Brain microvascular endothelial cell (primary cell): ENCODE data around the gene PTTG1.
A peak's percentile ranks its signal among the peaks of the same experiment; 100 is the strongest.

ENCODE experiments used
- DNase-seq: peaks from one replicate; pipeline ENCODE4 v3.0.0-alpha.2; 2020
- H3K27ac ChIP-seq: fragments of 250-450 bp; sonication (Bioruptor Pico); 2 replicates; pipeline ENCODE4 v1.5.1; 2020; ENCODE audit warnings: mild to moderate bottlenecking, moderate library complexity
- H3K27me3 ChIP-seq: fragments of 250-450 bp; sonication (Bioruptor Pico); replicated peaks from 2 replicates; pipeline ENCODE4 v1.5.1; 2020; ENCODE audit warnings: mild to moderate bottlenecking
- H3K36me3 ChIP-seq: fragments of 250-450 bp; sonication (Bioruptor Pico); replicated peaks from 2 replicates; pipeline ENCODE4 v1.5.1; 2020; ENCODE audit warnings: mild to moderate bottlenecking
- H3K4me3 ChIP-seq: 2 replicates; pipeline ENCODE4 v1.5.1; 2011; ENCODE audit warnings: low read depth, mild to moderate bottlenecking, control low read depth, low read length, moderate library complexity
- in situ Hi-C: cut with HindIII; loops from 2 replicates; pipeline ENCODE4 v1.10.0; 2017; ENCODE audit warnings: low sequenced_read_pairs, low pct_ligation_motif_present
- TF ChIP-seq, protein P1 (sequence below): IDR thresholded peaks from 2 replicates; pipeline ENCODE4 v1.5.1; 2011; ENCODE audit warnings: low read depth, mild to moderate bottlenecking, moderate library complexity, low read length, control low read depth, inconsistent platforms; ENCODE audit errors: missing control alignments

The PTTG1 gene

DNA sequence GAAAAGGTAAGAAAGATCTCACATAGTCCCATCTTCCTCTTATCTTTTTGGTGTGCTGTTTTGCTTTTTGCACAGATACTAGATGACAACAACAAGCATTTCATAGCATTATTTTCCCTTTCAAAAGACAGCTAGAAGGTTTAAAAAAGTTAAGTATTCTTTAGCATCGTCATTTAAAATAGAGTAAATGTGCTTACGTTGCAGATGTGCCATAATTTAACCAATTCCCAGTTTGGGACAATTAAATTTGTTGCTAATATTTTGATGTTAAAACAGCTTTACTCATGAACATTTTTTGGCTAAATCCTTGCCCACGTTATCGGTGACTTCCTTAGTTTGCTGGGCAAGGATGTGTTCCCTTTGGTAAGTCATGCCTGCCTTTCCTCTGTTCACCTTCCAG lies 41.6 kb downstream of the PTTG1 start:
- DNase-seq, result no peak
- in situ Hi-C loops, result no loop called here
- TF ChIP-seq, protein P1, sequence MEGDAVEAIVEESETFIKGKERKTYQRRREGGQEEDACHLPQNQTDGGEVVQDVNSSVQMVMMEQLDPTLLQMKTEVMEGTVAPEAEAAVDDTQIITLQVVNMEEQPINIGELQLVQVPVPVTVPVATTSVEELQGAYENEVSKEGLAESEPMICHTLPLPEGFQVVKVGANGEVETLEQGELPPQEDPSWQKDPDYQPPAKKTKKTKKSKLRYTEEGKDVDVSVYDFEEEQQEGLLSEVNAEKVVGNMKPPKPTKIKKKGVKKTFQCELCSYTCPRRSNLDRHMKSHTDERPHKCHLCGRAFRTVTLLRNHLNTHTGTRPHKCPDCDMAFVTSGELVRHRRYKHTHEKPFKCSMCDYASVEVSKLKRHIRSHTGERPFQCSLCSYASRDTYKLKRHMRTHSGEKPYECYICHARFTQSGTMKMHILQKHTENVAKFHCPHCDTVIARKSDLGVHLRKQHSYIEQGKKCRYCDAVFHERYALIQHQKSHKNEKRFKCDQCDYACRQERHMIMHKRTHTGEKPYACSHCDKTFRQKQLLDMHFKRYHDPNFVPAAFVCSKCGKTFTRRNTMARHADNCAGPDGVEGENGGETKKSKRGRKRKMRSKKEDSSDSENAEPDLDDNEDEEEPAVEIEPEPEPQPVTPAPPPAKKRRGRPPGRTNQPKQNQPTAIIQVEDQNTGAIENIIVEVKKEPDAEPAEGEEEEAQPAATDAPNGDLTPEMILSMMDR, result no peak
- peak overlapping the region; percentile 29 for H3K27ac ChIP-seq
- H3K36me3 ChIP-seq, result no peaks in the 10 kb centered on the region
- H3K27me3 ChIP-seq, result no peaks in the 10 kb centered on the region
- no peak overlapping the region for H3K4me3 ChIP-seq

DNA sequence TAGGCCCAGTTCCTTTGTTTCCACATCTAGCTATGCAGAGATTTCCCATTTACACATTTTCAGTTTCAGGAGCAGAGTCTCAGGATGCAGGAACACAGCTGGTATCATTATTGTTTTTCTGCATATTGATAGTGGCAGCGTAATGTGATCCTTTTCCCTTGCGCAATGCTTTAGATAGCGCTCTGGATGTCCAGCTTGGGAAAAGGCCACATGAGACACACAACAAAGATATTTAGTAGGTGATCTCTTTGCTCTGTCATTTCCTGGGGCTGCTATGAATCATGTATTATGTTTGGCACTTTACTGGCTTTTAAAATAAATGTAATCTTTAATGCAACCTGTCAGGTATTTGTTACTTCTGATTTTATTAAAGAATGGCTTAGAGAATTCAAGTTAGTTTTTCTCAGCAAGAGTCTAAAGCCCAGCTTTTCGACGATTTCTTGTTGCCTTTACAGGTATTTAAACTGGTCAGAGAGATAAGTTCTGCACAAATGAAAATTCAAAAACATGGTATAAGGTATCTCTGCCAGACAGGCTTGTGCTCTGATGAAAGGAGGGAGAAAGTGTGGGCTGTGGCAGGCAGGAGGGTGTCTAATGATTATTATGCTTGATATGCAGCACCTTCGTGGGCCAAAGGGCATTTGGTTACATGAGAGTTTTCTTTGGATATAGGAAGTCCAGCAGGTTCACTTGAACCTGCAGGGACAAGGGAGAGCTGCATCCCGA lies 42.2 kb downstream of the PTTG1 start:
- Histone ChIP-seq H3K4me3 (no peak overlapping the region), H3K27me3 (no peaks in the 10 kb centered on the region), H3K27ac (peak overlapping the region; percentile 29), H3K36me3 (no peaks in the 10 kb centered on the region)
- DNase-seq, result peak; percentile 85
- TF ChIP-seq, protein P1, result no peak
- in situ Hi-C loops, result no loop called here

DNA sequence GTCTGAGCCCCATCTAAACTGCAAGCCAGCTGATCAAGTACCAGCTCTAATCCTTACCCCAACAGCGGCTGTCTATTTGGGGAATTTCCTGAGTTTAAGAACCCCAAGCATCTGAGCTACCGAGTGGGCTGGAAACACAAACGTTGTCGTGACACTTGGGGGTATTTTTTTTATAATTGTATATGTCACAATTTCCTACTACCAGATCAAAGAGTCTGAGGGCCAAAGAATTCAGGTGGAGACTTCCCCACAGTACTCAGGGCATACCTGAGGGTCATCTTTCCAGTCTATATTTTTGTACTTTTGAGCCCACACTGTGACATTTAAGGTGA lies 42.8 kb downstream of the PTTG1 start:
- H3K4me3 ChIP-seq, result no peak overlapping the region
- TF ChIP-seq, protein P1, result no peak
- in situ Hi-C loops, result no loop called here
- DNase-seq, result no peak
- no peaks in the 10 kb centered on the region for H3K36me3 ChIP-seq
- H3K27ac ChIP-seq, result peak overlapping the region; percentile 19
- no peaks in the 10 kb centered on the region for H3K27me3 ChIP-seq

- H3K36me3 ChIP-seq, result no peaks in the 10 kb centered on the region
- in situ Hi-C loops, result no loop called here
- no peaks in the 10 kb centered on the region for H3K27me3 ChIP-seq
- H3K27ac ChIP-seq, result no peak overlapping the region
- no peak for DNase-seq
- TF ChIP-seq, protein P1, result no peak
- no peak overlapping the region for H3K4me3 ChIP-seq
These were observed 44.5 kb downstream of the PTTG1 start for GRCh38 chr5:160466116-160466515.

- Histone ChIP-seq H3K4me3 (no peak overlapping the region), H3K27me3 (no peaks in the 10 kb centered on the region), H3K27ac (peak overlapping the region; percentile 60), H3K36me3 (no peaks in the 10 kb centered on the region)
- DNase-seq, result peak; percentile 50
- in situ Hi-C loops, result no loop called here
- TF ChIP-seq, protein P1, result no peak
These were observed 45.4 kb downstream of the PTTG1 start for GRCh38 chr5:160466889-160467554.
